ENCODE results near the gene ARL11. TPM values are rescaled to one million over a fixed set of nuclear protein-coding genes. Genes with fewer than 3 reads are reported as not detected.

The ARL11 gene
- total RNA-seq, 1 donor from 2014 or later = 0.43 TPM

DNA sequence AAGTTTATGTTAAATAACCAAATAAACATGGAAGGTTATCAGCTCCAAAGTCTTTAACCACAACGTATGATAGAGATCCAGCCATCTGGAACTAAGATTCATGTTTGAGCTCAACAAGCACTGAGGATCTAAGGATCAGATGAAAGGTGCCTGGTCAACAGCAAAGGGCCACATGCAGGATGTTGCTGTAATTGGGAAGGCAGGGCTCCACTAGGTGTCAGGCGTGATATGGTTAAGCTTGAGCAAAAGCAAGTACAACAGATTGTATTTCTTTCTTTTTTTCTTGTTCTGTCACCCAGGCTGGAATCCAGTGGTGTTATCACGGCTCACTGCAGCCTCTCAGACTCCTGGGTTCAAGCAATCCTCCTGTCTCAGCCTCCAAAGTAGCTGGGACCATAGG is 50.9 kb downstream of the ARL11 start:
- no peak for DNase-seq (ENCODE audit: low spot score in 2 of 2)
- no peaks in the 10 kb centered on the region for H3K36me3 ChIP-seq
- intact Hi-C loops (cut with DNase I) = no loop called here
- no peaks in the 10 kb centered on the region for H3K4me1 ChIP-seq
- H3K27me3 ChIP-seq = no peaks in the 10 kb centered on the region
- no peak overlapping the region for H3K27ac ChIP-seq
- H3K4me3 ChIP-seq = no peak overlapping the region
- TF ChIP-seq, protein P1, sequence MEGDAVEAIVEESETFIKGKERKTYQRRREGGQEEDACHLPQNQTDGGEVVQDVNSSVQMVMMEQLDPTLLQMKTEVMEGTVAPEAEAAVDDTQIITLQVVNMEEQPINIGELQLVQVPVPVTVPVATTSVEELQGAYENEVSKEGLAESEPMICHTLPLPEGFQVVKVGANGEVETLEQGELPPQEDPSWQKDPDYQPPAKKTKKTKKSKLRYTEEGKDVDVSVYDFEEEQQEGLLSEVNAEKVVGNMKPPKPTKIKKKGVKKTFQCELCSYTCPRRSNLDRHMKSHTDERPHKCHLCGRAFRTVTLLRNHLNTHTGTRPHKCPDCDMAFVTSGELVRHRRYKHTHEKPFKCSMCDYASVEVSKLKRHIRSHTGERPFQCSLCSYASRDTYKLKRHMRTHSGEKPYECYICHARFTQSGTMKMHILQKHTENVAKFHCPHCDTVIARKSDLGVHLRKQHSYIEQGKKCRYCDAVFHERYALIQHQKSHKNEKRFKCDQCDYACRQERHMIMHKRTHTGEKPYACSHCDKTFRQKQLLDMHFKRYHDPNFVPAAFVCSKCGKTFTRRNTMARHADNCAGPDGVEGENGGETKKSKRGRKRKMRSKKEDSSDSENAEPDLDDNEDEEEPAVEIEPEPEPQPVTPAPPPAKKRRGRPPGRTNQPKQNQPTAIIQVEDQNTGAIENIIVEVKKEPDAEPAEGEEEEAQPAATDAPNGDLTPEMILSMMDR (IDR thresholded peaks at IDR 0.05) = no peak
- H3K9me3 ChIP-seq = no peaks in the 10 kb centered on the region

DNA sequence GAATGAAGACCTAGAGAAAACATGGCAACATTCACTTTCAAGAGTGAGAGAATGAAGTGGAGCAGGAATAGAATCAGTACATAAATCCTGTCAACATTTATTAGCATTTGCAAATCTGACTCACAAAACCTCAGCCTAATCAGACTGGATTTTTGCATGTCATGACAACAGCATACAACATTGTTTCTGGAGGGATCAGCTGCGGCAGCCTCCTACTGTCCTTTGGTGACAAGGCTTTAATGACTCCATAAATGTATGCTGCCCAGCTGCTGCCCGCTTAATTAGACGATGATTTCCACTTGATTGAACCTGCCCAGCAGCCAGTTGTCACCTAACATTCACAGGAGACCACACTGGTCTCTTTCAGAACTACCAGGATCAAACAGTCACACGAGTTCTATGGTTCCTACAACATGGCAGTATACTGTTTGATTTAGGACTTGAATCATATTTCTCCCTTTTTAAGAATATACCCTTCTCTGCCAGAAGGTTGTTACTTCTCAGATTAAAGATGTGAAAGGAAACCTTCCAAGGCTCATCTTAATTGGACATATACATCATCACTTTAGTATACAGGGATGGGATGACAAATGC is 53.6 kb downstream of the ARL11 start:
- Histone ChIP-seq H3K9me3 (no peaks in the 10 kb centered on the region), H3K27ac (no peak overlapping the region), H3K4me3 (no peak overlapping the region), H3K27me3 (no peaks in the 10 kb centered on the region), H3K36me3 (no peaks in the 10 kb centered on the region), H3K4me1 (no peaks in the 10 kb centered on the region)
- intact Hi-C loops (cut with DNase I) = no loop called here
- DNase-seq (ENCODE audit: low spot score in 2 of 2) = no peak
- TF ChIP-seq, protein P1 (IDR thresholded peaks at IDR 0.05) = no peak

Other genes with a start within 250 kb of the ARL11 start
- 30.1 TPM for gene CAB39L, start 184.4 kb upstream of the ARL11 start, total RNA-seq
- gene SETDB2, start 184.2 kb upstream of the ARL11 start, total RNA-seq = 7.2 TPM
- gene PHF11, start 132.6 kb upstream of the ARL11 start, total RNA-seq = 57.4 TPM
- gene RCBTB1, start 42.9 kb upstream of the ARL11 start, total RNA-seq = 2.0 TPM
- 18.3 TPM for gene EBPL, start 63.0 kb downstream of the ARL11 start, total RNA-seq
- 5.9 TPM for gene KPNA3, start 164.2 kb downstream of the ARL11 start, total RNA-seq

All from ascending aorta (tissue), 2 donors.